Measurements from ENCODE around the gene SKIDA1.

Gene SKIDA1

DNA sequence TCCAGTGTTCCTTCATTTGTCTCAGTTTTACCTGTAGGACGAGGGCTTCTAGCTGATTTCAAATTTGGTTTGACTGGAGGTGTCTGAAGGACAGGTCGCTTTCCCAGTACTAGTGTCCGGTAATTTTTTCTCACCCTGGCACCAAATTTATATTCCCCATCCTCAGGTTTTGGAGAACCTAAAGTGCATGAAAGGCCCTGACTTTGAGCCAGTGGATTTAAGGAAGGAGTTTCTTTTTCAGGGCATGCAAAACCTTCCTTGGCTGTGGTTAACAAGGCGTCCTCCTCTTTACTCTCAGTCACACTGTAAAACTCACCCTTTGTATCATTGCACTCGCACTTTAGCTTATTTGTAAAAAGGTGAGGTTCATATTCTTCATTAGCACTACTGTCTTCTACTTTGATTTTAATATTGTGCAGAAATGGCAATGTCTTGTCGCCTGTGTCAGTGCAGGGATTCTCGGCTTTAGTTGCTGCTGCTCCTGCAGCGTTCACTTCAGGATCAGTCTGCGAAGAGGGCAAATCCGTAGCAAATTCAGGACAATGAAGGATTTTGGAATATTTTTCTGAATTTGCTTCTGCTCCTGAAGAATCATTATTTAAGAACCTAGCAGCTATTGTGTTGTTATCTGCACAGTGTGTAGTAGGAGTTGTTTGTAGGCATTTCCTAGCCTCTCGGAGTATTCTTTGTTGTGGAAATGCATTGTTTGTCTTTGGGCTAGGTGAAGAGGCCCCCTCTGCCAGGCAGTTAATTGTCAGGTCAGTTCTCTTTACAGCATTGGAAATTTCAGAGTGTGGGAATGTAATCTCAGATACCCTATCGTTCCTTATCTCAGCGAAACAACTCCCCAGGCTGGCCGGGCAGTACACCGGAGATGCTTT, 9.9 kb downstream of the SKIDA1 start:
- no peak for DNase-seq

DNA sequence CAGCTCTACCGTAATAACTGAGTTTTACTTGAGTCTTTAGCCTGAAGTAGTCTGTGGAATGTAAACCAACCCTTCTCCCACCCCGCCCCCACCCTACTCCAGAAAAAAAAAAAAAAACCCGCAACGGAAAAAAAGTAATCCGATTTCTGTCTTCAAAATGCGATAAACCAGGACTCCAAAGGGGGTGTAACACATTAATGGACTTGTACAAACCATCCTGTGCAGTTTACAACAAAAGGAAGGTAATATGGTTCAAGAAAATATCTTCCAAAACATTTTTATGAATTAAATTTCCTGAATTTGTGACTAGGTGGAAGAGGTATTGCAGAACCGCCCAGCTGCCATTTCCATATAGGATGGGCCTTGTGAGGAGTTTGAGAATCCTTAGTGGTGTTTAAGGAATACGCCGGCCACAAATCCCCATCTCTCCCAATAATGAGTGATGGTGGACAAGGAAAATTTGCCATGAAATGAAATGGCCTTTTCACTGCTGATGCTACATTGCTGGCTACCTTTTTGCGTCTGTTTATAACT, 10.6 kb downstream of the SKIDA1 start:
- no peak for DNase-seq

DNA sequence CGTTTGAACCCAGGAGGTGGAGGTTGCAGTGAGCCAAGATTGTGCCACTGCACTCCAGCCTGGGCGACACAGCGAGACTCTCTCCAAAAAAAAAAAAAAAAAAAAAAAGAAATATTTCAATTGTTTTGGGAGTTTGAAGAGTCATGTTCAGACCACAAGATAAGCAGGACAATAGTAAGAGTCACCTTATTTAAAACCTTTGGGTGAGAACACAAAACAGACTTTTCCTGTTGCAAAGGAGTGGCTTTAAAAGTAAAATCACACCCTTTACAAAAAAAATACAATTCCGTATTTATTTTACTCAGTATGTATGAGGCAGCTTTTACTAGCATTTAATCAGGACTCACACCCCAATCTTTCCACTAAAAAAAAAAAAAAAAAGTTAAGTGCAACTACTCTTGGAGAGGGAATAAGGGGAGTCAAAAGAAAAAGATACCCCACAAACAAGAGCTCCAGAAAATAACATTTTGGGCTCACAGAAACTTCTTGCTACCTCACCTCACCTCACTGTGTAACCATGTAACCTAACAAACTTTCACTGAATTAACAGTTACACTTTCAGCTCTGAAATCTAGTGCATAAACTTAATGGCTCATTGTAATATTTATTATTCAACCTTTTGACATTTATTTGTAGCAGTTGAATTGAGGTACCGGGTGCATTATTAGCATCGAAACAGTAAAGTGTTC, 11.2 kb downstream of the SKIDA1 start:
- no peak for DNase-seq

DNA sequence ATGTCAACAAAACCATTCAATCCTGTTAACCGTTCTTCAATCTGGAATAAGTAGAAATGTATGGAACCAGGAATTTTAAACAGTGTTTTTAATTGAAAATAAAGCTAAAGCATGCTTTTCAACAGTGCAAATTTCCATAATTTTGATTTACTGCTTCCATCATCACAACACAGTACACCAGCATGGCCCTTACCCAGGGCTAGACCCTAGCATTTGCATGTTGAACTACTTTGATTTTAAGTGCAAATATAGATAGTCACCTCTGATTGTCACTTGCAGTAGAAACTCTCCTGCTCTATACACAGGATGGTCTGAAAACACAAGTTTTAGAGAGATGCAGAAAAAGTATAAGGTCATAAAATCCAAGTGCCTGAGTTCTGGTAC, 12.1 kb downstream of the SKIDA1 start:
- DNase-seq: no peak

DNA sequence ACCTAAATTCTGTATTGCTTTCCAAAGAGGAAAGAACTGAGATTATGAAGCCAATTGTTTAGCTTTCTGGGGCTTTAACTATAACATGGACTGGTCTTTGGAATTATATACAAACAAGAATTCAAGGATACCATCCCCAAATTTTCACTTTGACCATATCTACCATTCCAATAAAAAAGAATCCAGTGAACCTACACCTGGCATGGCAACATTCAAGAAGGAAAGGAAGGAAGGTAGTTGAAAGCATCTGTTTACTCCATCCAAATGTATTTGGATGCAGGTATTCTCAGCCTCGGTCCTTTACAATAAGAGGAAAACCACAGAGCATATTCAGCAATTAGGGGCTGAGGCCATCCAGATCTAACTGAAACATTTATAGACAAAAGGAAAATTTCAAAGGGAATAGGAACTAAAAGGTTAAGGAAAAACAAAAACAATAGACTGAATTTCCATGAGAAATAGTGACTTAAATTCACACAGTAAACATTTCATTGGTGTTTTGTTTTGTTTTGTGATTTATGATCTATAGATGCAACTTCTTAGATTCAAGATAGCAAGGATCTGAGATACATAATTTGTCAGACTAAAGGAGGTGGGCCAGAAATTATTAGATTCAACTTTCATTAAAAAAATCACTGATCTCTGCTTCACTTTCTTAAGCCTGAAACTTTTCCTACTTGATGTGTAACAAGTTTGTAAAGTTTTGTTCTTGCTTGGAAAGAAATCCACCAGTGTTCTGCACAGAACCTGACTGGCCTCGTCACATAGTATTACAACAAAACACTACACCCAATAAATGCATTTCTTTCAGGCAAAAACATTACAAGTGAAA, 12.7 kb downstream of the SKIDA1 start:
- DNase-seq: no peak

DNA sequence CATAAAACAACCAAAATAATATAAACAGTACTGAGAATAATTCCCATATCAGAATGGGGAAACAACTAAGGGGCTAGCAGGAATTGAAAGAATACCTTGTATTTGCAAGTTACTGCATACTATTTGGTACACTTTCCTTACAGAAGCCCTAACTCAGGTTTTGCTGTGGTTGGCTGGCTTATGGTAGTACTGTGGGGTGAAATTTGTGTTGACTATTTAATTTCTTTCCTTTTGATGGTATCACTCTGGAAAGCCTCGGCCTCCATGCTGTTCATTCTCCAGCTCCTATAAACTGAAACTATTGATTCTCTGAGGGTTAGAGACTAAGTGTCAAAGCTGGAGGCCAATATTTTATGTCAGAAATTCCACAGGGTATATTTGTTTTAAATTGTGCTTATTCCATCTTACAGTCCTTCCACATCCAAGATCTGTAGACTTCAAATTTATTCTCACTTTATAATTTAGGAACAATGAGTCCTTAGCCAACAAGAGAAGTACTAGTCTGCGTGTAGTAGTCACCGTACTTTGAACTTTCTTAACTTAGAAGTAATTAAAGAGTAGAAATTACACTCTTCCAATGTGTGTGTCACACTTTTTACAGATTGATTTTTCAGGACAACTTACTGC, 13.4 kb downstream of the SKIDA1 start:
- no peak for DNase-seq

DNA sequence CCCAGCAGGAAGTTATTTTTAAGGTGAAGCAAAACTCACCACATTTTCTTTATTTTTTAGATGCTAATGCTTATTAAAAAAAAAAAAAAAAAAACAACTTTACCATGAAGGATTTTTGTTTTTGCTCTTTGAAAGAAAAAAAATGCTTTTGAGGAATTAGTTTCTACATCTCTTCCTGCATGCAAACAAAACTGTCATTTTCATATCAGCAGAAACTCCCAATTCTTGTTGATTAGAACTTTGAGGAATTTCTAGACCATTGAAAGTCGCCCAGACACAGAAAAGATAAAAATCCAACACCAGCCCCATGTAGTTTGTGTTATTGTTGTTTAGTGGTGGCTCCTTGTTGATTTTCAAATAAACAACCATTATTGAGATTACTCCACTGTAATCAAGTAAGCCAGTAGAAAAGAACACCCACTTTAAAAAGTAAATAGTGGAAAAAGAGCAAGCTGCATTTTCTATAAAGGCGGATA, 14.3 kb downstream of the SKIDA1 start:
- DNase-seq: no peak

DNA sequence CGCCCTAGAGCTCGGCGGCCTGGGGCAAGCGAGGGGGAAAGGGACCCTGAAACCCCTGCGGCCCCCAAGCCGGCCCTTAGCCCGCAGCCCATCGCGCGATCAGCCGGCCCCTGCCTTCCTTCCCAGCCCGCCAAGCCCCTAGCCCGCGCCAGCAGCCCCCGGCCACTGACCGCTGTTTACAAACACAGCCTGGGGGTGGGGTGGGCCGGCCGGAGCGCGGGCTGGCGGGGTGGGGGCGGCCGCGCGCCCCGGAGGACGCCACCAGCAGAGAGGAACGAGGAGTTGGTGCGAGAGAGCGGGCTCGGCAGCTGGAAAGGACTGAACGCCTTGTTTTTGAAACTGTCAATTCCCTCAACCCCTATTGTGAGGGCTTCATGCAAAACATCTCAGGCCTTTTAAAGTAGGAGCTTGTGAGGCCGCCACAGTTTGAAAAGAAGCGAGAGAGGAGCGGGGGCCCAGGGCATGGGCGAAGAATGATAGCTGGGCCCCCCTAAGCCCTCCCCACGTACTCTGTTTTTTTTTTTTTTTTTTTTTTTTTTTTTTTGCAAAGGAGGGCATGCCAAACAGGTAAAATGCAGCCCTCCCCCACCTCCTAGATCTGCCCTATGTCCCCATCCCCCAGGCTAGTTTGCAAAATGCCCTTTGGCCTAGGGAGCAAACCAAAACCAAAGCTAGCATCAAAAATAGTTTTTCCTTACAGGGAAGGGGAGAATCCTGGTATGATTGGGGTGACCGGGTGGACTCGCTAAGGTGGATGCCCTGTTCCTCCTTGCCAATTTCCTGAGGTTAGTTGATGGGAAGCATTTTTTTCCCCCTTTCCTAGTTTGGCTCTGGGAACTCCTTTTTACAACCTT, 15.0 kb downstream of the SKIDA1 start:
- no peak for DNase-seq

DNA sequence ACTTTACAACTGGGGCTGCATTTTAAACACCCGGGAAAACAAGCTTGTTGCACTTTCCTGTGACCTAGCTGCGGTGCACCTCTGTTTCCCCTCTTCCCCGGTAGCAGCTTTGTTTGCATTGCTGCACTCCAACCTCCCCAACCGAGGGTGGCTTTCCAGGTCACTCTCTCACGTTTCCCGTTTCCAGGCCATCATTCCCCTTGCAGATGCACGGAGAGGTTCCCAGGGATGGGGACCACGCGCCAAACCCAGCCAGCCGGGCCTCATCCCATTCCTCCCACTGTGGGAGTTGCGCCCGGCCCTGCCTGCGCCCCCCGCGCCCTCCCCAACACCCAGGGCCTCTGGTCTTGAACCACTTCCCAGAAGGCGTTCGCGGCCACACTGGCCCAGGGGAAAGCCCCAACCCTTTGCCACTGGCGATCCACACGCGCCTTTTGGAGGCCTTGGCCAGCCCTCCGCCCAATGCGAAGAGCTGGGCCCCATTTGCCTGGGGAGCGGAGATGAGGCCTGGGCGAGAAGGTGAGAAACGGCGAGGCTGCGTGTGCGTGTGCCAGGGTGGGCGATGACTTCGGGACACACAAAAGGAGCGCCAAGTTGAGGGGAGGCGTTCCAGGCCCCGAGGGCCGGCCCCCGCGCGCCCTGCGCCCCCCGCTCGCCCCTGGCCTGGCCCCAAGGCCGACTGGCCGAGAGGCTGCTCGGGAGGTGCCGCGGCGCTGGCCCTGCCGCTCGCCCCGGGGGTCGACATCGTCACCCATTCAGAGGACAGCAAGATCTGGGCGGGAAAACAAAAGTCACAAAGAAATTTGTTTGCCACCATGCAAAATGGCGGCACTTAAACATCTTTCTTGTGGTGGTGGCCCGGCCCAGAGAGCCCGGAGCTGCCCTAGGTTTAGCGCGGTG, 15.9 kb downstream of the SKIDA1 start:
- no peak for DNase-seq

DNA sequence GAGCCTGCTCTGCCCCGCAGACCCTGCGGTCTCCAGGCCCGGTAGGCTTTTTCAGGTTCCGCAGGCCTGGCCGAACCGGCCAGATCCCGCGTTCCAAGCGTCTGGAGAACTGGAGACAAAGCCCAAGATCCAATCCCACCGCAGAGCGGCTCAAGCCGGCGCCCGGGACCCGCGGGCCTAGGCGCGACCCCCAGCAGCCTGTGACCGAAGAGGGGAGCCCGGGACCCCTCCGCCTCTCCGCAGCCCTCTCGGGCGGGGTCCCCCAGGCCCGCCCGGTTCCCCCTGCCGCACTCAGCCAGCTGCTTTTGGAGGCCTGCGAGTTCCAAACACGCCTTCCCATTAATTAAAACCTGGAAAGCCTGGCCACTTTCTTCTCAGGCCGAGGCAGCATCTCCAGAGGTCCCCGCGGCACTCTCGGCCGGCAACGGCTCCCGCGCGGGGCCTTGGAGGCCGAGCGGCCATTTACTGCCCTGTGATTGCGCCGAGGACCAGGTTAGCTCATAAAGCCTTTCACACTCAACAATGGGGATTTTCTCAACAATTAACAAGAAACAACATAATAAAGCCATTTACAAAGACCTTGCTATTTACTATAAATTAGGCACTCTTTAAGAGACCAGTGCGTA, 16.7 kb downstream of the SKIDA1 start:
- no peak for DNase-seq

DNA sequence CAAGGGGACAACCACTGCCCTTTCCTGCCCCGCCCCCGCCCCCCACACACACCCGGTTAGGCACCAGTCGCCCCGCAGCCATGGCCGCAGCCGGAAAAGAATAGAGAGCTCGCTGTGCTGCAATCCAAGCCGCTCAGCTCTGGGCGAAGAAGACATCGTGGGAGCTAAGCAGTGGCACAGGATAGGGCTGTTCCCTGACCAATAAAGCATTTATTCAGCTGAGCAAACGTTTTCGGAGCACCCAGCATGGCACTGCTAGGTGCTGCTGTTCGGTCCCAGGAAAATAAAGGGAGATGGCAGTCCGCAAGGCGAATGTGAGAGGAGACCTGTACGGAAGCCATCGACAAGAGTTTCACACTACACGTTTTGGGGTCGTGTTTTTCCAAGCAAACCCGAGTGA, 18.3 kb downstream of the SKIDA1 start:
- no peak for DNase-seq

DNA sequence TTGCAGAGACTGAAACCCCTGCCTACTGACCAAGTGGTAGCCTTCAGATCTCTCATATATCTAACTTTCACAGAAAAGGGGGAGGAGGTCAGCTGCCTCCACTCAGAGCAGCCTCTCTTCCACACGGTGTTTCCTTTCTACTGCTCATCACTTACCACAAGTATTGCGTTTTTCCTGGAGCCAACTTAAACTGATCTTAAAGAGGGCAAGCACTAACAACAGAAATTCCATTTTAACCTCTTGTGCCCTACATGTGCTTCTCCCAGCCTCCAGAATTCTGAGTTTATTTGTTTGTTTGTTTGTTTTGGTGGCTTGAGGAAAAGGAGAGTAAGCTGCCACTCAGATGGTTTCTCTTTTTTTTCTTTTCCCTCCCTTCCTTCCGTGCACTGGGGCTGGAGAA, 19.1 kb downstream of the SKIDA1 start:
- DNase-seq: no peak

DNA sequence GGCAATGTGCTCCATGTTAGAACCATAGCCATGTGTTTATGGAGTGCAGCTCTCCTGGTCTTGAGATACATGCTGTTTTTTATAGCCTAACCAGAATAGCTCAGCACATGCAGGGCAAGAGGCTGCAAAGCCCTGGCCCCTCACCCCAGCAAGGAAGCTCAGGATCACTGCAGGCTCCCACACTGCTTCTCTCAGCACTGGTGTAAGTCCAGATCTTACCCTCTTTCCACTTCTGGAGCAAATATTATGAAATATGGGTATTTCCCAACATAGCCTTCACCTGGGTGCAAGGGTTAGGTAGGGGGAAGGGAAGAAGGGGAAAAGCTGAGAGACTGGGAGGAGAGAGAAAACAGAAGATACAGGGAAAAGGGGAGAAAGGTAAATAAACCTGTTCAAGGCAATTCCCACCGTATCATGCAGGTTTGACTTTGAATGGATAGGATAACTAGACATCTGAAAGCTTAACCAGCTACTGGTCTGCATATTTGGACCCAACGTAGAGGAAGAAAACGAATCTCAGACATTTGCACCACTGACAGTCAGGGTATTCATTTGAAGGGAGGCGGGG, 19.7 kb downstream of the SKIDA1 start:
- DNase-seq: no peak

DNA sequence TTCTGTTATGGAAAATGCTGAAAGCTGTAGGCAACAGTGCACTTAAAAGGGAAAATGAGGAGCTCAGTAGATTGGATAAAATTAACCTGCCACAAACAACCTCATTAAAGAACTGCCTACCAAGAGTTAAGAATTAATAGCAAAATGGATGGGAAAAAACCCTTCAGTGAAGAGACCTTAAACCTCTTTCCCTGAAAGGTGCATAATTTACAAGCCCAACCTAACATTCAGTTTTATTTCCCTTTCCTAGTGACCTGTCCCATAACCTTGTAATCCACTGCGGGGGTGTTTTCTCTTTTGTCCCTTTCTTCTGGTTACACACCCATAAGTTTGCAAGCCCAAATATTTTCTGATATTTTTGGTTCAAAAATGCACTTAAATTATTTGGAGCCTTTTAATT, 21.9 kb downstream of the SKIDA1 start:
- DNase-seq: no peak

DNA sequence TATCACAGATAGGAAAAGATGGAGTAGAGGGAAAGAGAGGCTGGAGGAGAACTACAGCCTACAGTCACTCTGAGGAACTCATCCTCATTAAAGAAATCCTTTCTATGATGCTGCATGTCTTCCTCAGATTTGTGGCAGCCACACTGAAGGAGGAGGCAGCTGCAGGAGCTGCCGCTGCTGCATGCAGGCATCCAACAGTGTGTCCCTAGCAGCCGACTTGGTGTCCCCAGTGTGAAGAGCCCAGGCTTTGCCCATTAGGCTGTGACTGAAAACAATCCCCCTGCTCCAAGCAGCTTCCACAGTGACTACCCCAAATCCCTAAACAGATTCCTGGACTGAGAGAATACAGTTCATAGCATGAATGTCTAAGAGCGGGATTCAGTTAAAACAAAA, 23.1 kb downstream of the SKIDA1 start:
- DNase-seq: no peak

DNA sequence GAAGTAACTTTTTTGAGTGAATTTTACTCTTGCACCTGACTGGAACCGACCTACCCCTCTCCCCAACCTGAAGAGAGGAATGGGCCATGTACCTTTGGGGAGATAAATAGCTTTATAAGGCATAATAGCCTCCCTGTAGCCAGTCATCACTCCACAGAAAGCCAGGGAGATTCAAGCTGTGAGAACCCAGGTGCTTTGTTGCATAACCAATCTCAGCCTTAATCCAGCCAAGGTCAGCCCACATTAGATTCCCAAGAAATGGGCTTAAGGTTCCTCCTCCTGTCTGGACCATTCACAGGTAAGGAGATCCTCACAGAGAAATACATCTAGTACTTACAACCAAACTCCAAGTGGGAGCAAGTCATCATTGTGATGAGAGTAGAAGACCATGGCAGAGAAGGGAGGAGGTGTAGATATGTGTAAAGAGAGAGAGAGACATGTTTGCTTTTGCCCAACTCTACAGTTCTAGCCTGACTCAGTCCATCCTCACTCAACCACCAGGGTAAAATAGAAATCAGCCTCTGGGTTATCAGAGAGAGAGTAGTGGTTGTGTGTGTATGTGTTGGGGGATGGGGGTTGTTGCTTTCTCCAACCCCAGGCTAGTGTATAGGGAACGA, 23.6 kb downstream of the SKIDA1 start:
- DNase-seq: no peak

DNA sequence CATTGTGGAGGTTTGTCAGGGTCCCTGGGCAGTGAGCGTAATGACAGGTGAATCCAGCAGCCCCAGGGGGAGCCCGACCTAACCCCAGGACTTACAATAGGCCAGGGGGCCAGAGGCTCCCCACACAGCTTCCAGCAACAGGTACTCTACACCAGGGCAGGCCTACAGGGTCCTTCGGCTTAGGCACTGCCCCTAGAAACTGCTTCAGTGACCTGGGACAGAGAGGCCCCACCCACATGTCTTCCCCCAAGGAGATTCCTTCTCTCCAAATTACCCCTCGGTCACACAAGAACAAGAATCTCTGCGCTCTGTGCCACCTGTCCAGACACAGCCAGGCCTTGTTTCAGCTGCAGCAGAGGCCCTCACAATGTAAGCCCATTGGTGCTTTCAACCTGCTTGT, 24.4 kb downstream of the SKIDA1 start:
- DNase-seq: no peak

DNA sequence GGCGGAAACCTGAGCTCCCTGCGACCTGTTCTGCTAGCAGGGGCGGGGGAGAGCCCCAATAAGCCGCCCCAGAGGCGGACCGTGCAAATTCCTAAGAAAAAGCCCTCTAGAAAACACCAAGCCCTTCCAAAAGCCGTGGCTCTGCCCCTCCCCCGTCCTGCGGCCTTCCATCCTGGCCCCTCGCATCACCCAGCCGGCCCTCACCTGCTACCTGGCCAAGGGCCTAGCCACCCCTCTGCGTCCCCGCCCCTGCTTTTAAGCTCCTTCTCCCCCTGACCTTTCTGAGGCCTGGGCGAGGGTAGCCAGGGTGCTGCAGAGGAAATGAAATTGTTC, 24.9 kb downstream of the SKIDA1 start:
- DNase-seq: no peak
